Right lobe of liver (tissue), 4 donors: Measurements from ENCODE around the gene RRAGD.

Source experiments
- POLR2A ChIP-seq: fragments of 450-650 bp; IDR thresholded peaks from one replicate; pipeline ENCODE4 v1.6.1; 2017; ENCODE audit warnings: antibody characterized with exemption, mild to moderate bottlenecking
- TF ChIP-seq, protein P1 (sequence below), 4 donors: fragments of 200-600 bp in 3 of 4; fragments of 450-650 bp in 1 of 4; IDR thresholded peaks; one replicate each; pipeline versions ENCODE4 v1.5.1 to v1.8.0; 2016 to 2022; ENCODE audit warnings: antibody characterized with exemption in 4 of 4, mild to moderate bottlenecking in 2 of 4
- donor health status: DM: no; HTN: no; CAD: no.
- donor health status: DM: no; HTN: no; CAD: no.
- donor health status: DM: no; HTN: yes; CAD: no.

DNA sequence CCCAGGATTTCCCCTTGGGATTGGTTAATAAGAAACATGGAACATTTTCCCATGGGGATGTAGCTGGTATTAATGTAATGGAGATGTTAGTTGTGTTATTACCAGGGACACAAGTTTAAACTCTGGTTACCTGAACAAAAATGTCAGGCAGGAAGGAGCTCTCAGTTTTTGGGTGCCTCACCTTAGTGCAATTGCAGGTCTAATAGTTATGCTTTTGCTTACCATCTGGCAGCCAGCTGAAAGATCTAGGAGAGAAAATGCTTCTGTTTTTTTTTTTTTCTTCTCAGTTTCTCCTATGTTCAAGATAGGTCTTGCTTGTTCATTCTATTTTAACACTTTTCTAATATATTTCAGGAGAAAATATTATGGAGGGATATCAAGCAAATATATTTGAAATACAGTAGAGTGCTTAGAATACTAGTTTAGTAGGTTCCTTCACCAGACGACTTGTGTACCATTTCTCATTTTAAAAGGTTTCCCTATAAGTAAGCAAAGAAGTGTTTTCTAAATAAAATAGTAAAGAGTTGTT lies 55.4 kb downstream of the RRAGD start:
- TF ChIP-seq, protein P1, sequence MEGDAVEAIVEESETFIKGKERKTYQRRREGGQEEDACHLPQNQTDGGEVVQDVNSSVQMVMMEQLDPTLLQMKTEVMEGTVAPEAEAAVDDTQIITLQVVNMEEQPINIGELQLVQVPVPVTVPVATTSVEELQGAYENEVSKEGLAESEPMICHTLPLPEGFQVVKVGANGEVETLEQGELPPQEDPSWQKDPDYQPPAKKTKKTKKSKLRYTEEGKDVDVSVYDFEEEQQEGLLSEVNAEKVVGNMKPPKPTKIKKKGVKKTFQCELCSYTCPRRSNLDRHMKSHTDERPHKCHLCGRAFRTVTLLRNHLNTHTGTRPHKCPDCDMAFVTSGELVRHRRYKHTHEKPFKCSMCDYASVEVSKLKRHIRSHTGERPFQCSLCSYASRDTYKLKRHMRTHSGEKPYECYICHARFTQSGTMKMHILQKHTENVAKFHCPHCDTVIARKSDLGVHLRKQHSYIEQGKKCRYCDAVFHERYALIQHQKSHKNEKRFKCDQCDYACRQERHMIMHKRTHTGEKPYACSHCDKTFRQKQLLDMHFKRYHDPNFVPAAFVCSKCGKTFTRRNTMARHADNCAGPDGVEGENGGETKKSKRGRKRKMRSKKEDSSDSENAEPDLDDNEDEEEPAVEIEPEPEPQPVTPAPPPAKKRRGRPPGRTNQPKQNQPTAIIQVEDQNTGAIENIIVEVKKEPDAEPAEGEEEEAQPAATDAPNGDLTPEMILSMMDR (IDR thresholded peaks at IDR 0.05): no peak
- no peak for TF ChIP-seq POLR2A
